PC-9 (cell line): Measurements from ENCODE around the gene PTPRD. TPM values are rescaled to one million over a fixed set of nuclear protein-coding genes. Genes with fewer than 3 reads are reported as not detected.

ENCODE experiments used
- BruUV-seq: library from RNA; stranded (reverse); fragments of 400-500 nt; replicated peaks from 2 replicates; lab custom pipeline; 2021; lab: Mats Ljungman, UMichigan
- CTCF ChIA-PET: fragments of 300-600 bp; sonication (Branson Sonifier 250); formaldehyde crosslinking; loops from one replicate; lab custom pipeline; 2022; ENCODE audit warnings: antibody characterized with exemption; lab: Charles Lee
- POLR2A ChIA-PET: fragments of 300-600 bp; sonication (Branson Sonifier 250); formaldehyde crosslinking; loops from one replicate; lab custom pipeline; 2022; ENCODE audit warnings: antibody characterized with exemption; ENCODE audit not compliant: unreplicated experiment; lab: Charles Lee
- DNase-seq, 2 experiments: peaks; one replicate each; pipeline versions ENCODE4 v3.0.0 to v3.0.0-alpha.2; 2015 to 2022; ENCODE audit warnings: mixed read lengths in 1 of 2
- H2AFZ ChIP-seq: fragments of 200-600 bp; sonication (generic); 2 replicates; pipeline ENCODE4 v1.8.1; 2017; ENCODE audit warnings: antibody characterized with exemption
- H3F3A ChIP-seq: fragments of 200-600 bp; sonication (generic); 2 replicates; pipeline ENCODE4 v1.8.1; 2017; ENCODE audit warnings: antibody characterized with exemption, mild to moderate bottlenecking, low read depth; ENCODE audit not compliant: insufficient read depth
- H3K27ac ChIP-seq: fragments of 200-600 bp; sonication (generic); 2 replicates; pipeline ENCODE4 v1.6.1; 2016; ENCODE audit warnings: mixed run types
- H3K27me3 ChIP-seq: fragments of 200-600 bp; sonication (generic); 2 replicates; pipeline ENCODE4 v1.6.1; 2016; ENCODE audit warnings: low read depth, mixed run types; ENCODE audit not compliant: insufficient read depth
- H3K36me3 ChIP-seq: fragments of 200-600 bp; sonication (generic); 2 replicates; pipeline ENCODE4 v1.6.1; 2016; ENCODE audit warnings: low read depth, mixed run types
- H3K4me1 ChIP-seq: fragments of 200-600 bp; sonication (generic); replicated peaks from 2 replicates; pipeline ENCODE4 v1.6.1; 2016; ENCODE audit warnings: mixed run types; ENCODE audit not compliant: insufficient read depth
- H3K4me2 ChIP-seq: fragments of 200-600 bp; sonication (generic); 2 replicates; pipeline ENCODE4 v1.6.1; 2017; ENCODE audit warnings: mixed run types
- H3K4me3 ChIP-seq: fragments of 200-600 bp; sonication (generic); 2 replicates; pipeline ENCODE4 v1.6.1; 2016; ENCODE audit warnings: mixed run types
- H3K79me2 ChIP-seq: fragments of 200-600 bp; sonication (generic); 2 replicates; pipeline ENCODE4 v1.6.1; 2017; ENCODE audit warnings: low read depth, mixed run types
- H3K9me2 ChIP-seq: fragments of 200-600 bp; sonication (generic); 2 replicates; pipeline ENCODE4 v1.8.1; 2017; ENCODE audit warnings: mild to moderate bottlenecking; ENCODE audit not compliant: insufficient read depth
- H3K9me3 ChIP-seq: fragments of 200-600 bp; sonication (generic); 2 replicates; pipeline ENCODE4 v1.8.1; 2016; ENCODE audit warnings: low read depth; ENCODE audit not compliant: insufficient read depth
- H4K20me1 ChIP-seq: fragments of 200-600 bp; sonication (generic); 2 replicates; pipeline ENCODE4 v1.8.1; 2017; ENCODE audit not compliant: insufficient read depth
- CTCF ChIP-seq: fragments of 200-600 bp; sonication (generic); conservative IDR thresholded peaks from 2 replicates; pipeline ENCODE4 v1.6.1; 2017; ENCODE audit warnings: mixed run types, antibody characterized with exemption, mild to moderate bottlenecking, moderate library complexity
- EZH2 ChIP-seq: fragments of 200-600 bp; sonication (generic); IDR thresholded peaks from 2 replicates; pipeline ENCODE4 v1.8.0; 2017; ENCODE audit warnings: antibody characterized with exemption, low read depth
- intact Hi-C: fragments of 100-400 bp; cut with micrococcal nuclease; formaldehyde crosslinking; loops from one replicate; pipeline ENCODE4 v1.10.0; 2022; ENCODE audit not compliant: unreplicated experiment
- total RNA-seq: library from RNA; stranded (reverse); gene quantifications from 2 replicates; pipeline ENCODE4 v1.2.3, GENCODE V29; 2021

The PTPRD gene
- total RNA-seq, 1 experiment from 2014 or later = not detected

GRCh38 chr9:8890695-8891094 lies 1722.1 kb downstream of the PTPRD start:
- ChIA-PET POLR2A (no interaction called here), CTCF (no interaction called here)
- no peaks in the 10 kb centered on the region for H3K9me3 ChIP-seq
- no peak overlapping the region for H2AFZ ChIP-seq
- DNase-seq = no peak
- no peaks in the 10 kb centered on the region for H3K4me1 ChIP-seq
- no peaks in the 10 kb centered on the region for H3F3A ChIP-seq
- no peak overlapping the region for H3K4me2 ChIP-seq
- TF ChIP-seq EZH2 = no peak
- no peak for TF ChIP-seq CTCF
- no peak overlapping the region for H3K27ac ChIP-seq
- no peaks in the 10 kb centered on the region for H3K27me3 ChIP-seq
- intact Hi-C loops = no loop called here
- H3K4me3 ChIP-seq = no peak overlapping the region
- H3K79me2 ChIP-seq = no peaks in the 10 kb centered on the region
- BruUV-seq = no TSS peak
- H4K20me1 ChIP-seq = no peaks in the 10 kb centered on the region
- H3K36me3 ChIP-seq = no peaks in the 10 kb centered on the region
- H3K9me2 ChIP-seq = no peaks in the 10 kb centered on the region

- intact Hi-C loops = no loop called here
- Histone ChIP-seq H2AFZ (no peak overlapping the region), H4K20me1 (no peaks in the 10 kb centered on the region), H3K4me3 (no peak overlapping the region), H3F3A (no peaks in the 10 kb centered on the region), H3K36me3 (no peaks in the 10 kb centered on the region), H3K27me3 (no peaks in the 10 kb centered on the region), H3K9me2 (no peaks in the 10 kb centered on the region), H3K9me3 (no peaks in the 10 kb centered on the region), H3K4me2 (no peak overlapping the region), H3K4me1 (no peaks in the 10 kb centered on the region), H3K79me2 (no peaks in the 10 kb centered on the region), H3K27ac (no peak overlapping the region)
- no TSS peak for BruUV-seq
- no peak for DNase-seq
- ChIA-PET CTCF (no interaction called here), POLR2A (no interaction called here)
- TF ChIP-seq EZH2 (no peak), CTCF (no peak)
Observed at GRCh38 chr9:8889100-8889499, 1723.7 kb downstream of the PTPRD start.

- Histone ChIP-seq H3K4me3 (no peak overlapping the region), H3K4me2 (no peak overlapping the region), H3K27me3 (no peaks in the 10 kb centered on the region), H4K20me1 (no peaks in the 10 kb centered on the region), H2AFZ (no peak overlapping the region), H3K9me2 (no peaks in the 10 kb centered on the region), H3K36me3 (no peaks in the 10 kb centered on the region), H3F3A (no peaks in the 10 kb centered on the region), H3K4me1 (no peaks in the 10 kb centered on the region), H3K27ac (no peak overlapping the region), H3K9me3 (no peaks in the 10 kb centered on the region), H3K79me2 (no peaks in the 10 kb centered on the region)
- CTCF ChIA-PET = no interaction called here
- DNase-seq = no peak
- no TSS peak for BruUV-seq
- intact Hi-C loops = no loop called here
- TF ChIP-seq CTCF (no peak), EZH2 (no peak)
- POLR2A ChIA-PET = no interaction called here
Observed at GRCh38 chr9:8888591-8888990, 1724.2 kb downstream of the PTPRD start.
